Stimulated activated CD8-positive, alpha-beta memory T cell treated with anti-CD3 and anti-CD28 coated beads, Interleukin-15, amount 100 ng/mL, for 48 hours (primary cell): ENCODE measurements around the gene DIS3L2.
"Not testable (repeated sequence)": the region's sequence is repeated elsewhere in the genome, so short reads cannot be mapped to it uniquely, and the experiment has no call there.

ENCODE experiments used
- DNase-seq, 2 donors: peaks; one replicate each; pipeline ENCODE4 v3.0.0-alpha.2; 2020; ENCODE audit warnings: low read depth in 2 of 2

The DIS3L2 gene

DNA sequence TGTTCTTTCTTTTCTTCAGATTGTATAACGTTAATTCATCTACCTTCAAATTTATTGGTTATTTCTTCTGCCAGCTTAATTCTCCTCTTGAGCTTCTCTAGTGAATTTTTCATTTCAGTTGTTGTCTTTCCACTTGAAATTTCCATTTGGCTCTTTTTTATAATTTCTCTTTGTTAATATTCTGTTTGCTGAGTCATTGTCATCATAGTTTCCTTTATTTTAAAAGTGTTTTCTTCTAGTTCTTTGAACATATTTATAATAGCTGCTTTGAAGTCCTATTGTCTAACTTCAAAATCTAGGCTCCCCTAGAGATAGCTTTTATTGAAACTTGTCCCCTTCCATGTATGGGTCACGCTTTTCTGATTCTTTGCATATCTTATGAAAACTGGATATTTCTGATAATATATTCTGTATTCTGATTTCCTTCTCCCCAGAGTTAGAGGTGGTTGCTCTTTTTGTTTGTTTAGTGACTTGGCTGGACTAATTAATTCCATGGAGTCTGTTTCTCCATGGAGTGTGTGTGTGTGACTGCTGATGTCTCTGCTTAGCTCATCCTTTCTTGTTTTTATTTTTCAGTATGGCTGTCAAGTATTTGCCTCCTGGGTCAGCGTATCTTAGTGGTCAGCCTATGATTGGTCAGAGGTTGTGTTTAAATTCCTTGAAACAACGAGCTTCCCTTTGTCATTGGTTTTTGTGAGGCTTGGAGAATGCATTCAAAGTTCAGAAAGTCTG lies 47.6 kb downstream of the DIS3L2 start:
- no peak for DNase-seq

DNA sequence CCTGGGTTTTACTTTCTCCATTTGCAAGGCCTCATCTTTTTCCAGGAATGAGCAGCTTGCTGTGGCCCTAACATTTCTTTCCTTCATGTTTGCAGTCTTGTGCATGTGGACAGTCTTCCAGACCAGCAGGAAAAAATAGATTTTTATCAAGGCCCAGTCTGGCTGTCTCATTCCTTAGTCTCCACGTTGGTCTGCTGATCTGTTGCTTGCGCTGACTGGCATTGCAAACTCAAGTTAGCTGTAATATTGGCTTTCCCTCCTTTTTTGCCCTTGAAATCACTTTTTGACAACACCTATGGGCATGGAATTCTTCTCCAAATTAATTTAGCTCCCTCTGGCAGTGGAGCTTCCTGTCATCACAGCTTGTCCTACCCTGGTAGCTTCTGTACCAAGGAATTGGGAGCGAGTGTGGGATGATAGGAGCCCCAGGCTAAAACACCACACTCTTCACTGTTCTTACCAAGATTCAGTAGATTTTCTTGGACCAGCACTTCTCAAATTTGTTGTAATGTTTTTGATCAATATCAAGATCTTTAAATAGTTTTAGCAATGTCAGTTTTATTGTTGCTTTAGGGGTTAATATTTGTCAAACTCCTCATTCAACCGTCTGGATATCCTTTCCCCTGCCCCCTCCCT lies 48.2 kb downstream of the DIS3L2 start:
- no peak for DNase-seq

- peak in 1 of 2 donors; percentile 3 for DNase-seq
Observed at GRCh38 chr2:232013701-232014353, 52.3 kb downstream of the DIS3L2 start.

DNA sequence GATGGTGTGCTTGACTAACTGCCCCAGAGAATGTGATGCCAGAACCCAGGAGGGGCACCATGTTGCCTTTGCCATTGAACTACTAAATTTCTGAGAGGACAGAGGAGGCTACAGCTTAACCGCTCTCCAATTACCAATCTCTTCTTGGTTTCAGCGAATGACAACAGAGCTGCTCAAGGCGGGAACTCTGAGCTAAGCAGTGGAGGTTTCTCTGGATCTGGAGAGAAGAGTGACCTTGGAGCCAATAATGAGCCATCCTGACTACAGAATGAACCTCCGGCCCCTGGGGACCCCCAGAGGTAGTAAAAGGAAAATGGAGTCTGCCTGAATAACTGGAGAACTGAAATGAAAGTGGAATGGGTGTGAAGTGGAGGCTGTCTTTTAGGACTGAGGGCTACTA lies 53.2 kb downstream of the DIS3L2 start:
- no peak for DNase-seq

DNA sequence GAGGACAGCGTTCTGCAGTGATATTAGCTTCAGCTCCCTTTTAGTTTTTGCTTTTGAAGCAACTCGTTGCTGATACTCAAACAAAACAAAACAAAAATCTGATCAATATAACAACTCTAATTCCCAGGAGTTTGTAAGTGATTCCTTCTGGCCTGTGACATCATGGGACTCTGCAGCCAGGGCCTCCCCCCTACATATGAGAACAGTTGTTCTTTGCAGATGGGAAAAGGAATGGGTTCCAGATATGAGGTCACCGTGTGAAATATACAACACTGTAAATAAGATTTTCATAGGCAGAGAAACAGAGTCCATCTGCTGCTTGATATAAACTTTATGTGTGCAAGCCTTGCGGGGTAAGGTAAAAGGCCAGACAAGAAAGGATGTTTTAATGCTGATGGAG lies 56.7 kb downstream of the DIS3L2 start:
- no peak for DNase-seq

GRCh38 chr2:232022718-232023117 lies 61.2 kb downstream of the DIS3L2 start:
- DNase-seq, result no peak

- no peak for DNase-seq
Observed at GRCh38 chr2:232023426-232023825, 61.9 kb downstream of the DIS3L2 start.

- no peak for DNase-seq
Observed at GRCh38 chr2:232024457-232024856, 62.9 kb downstream of the DIS3L2 start.

DNA sequence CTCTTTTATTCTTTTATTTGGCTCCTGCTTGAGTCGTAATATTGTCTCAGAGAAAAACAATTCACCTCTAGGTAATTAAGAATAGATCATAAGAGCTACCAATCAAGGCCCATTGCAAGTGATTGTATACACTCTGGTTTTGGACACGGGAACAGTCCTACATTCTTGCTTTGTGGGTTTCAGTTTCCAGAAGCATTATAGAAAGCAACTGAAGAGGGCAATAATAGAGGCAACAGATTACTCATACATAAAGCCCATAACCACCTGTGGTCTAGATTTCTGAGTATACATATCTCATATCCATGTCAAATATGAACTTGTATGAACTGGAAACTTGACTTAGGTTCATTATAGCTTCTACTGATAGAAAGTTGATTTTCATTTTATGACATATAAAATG lies 65.4 kb downstream of the DIS3L2 start:
- DNase-seq, result no peak

DNA sequence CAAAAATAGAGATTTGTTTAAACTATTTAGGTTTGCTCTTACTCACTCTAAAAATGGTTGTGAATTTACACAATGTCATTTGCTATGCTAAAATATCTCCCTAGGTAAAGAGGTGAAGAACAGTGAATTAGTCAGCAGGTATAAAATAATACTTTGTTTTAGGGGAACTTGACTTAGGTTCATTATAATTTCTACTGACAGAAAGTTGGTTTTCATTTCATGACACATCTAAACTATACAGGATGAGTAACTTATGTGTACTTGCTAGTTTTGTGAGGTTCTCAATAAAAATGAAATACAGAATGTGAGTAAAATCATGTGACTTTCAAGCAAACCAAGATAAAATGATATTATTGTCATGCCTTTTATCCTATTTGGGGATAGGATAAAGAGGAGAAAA lies 66.0 kb downstream of the DIS3L2 start:
- no peak for DNase-seq

DNA sequence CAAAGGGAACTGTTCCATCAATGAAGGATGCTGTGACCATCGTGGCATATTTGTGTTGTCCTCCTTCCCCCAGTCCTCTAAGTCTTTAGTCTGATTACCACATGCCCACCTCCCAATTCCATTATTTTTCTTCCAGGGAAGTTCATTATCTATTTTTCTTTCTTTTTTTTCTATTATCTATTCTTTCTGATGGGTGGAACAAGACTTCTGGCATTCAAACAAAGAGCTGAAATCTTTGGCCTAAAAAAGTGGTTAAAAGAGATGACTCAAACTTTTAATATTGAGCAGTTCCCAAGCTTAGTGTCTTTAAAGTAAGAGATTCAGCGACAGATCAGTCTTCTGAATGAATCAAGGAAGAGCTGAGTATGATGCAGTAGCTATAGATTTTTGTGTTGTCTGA lies 66.6 kb downstream of the DIS3L2 start:
- no peak for DNase-seq

DNA sequence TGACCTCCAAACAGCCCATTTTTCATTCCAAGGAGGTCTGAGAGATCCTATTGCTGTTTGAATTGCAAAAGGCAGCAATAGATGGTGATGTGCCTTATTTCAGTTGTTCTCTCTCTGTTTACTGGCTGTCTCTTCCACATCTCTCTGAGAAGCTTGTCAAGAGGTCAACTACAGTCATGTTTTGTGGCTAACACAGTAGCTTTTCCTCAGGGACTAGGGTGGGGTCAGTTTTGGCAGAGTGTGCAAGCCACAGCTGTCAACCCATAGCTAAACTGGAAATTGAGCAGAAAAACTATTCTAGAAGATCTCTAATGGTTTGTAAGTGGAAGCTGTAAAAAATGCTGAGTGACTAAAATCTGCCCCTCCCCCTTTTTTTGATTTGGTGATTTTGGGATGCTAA lies 67.1 kb downstream of the DIS3L2 start:
- DNase-seq, result no peak

DNA sequence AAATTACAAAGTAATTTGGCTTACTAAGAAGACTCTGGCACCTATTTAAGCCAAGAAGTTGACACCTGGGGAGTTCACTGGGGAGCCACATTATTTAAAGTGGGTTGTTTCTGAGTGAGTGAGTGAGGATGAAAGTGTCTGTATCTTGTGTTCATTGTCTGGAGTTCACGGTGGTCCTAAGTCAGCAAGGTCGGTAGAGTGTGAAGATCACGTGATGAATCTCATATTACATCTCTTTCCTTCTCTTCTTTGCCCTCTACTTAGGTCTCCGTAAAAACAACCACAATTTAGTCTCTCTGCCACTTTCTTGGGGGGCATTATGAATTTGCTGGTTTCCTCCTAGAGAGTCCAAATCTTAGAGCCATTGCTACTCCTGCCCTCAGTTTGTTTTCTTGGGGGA lies 67.8 kb downstream of the DIS3L2 start:
- DNase-seq, result no peak

GRCh38 chr2:232030229-232030628 lies 68.7 kb downstream of the DIS3L2 start:
- DNase-seq, result no peak

DNA sequence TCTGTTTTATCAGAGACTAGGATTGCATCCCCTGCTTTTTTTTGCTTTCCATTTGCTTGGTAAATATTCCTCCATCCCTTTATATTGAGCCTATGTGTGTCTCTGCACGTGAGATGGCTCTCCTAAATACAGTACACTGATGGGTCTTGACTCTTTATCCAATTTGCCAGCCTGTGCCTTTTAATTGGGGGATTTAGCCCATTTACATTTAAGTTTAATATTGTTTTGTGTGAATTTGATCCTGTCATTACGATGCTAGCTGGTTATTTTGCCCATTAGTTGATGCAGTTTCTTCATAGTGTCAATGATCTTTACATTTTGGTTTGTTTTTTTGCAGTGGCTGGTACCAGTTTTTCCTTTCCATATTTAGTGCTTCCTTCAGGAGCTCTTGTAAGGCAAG lies 73.8 kb downstream of the DIS3L2 start:
- DNase-seq, result not testable (repeated sequence)

GRCh38 chr2:232036876-232037275 lies 75.4 kb downstream of the DIS3L2 start:
- not testable (repeated sequence) for DNase-seq

GRCh38 chr2:232038251-232038880 lies 76.9 kb downstream of the DIS3L2 start:
- no peak for DNase-seq

- no peak for DNase-seq
Observed at GRCh38 chr2:232038881-232039485, 77.5 kb downstream of the DIS3L2 start.

GRCh38 chr2:232042911-232043574 lies 81.5 kb downstream of the DIS3L2 start:
- DNase-seq, result no peak

- DNase-seq, result no peak
Observed at GRCh38 chr2:232043966-232044365, 82.5 kb downstream of the DIS3L2 start.

GRCh38 chr2:232049350-232049749 lies 87.8 kb downstream of the DIS3L2 start:
- no peak for DNase-seq

DNA sequence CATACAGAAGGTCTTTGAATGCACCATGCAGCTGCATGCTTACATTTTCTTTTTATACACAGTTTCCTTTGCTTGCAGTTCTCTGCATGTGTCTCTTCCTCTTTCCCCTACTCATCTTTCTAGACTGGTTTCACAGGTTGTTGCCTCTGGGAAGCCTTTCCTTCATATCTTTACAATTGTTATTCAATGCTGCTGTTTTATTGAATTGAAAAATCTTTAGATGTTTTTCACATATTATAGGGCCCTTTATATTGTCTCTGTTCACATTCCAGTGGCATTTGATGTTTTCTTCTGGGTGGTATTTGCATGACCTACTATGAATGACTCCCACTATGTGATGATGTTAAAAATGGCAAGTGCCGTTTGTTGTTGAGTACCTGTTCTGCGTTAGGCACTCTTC lies 91.1 kb downstream of the DIS3L2 start:
- no peak for DNase-seq
